SH-SY5Y (cell line): ENCODE data around the gene ZNF613.

ENCODE experiments used
- GATA2 ChIP-seq: IDR thresholded peaks from 2 replicates; pipeline ENCODE4 v1.6.1; 2011; ENCODE audit warnings: mild to moderate bottlenecking, low read depth, low read length
- GATA3 ChIP-seq: IDR thresholded peaks from 2 replicates; pipeline ENCODE4 v1.6.1; 2011; ENCODE audit warnings: low read depth, mild to moderate bottlenecking, low read length, moderate library complexity

- TF ChIP-seq GATA2 (no peak), GATA3 (no peak)
Measured at GRCh38 chr19:51887522-51888498, 39.5 kb upstream of the ZNF613 start, which contains the start of gene ZNF577.
